Kidney (tissue), 14 donors: ENCODE results near the gene ZFPL1. TPM values are rescaled to one million over a fixed set of nuclear protein-coding genes. Genes with fewer than 3 reads are reported as not detected.

Source experiments
- DNase-seq, 5 donors: peaks; one replicate each; pipeline ENCODE4 v3.0.0-alpha.2; 2013 to 2020
- FAIRE-seq: peaks from 2 replicates; lab custom pipeline; 2012; peaks lifted over from hg19 to GRCh38; lab: Jason Lieb, UNC
- H3K27ac ChIP-seq, 2 donors: one replicate each; pipeline ENCODE4 v1.7.0; 2013; ENCODE audit warnings: low read depth in 2 of 2, low read length in 2 of 2, inconsistent platforms in 1 of 2
- H3K27me3 ChIP-seq: one replicate; pipeline ENCODE4 v1.7.1; 2013; ENCODE audit warnings: low read length, inconsistent platforms; ENCODE audit not compliant: control insufficient read depth, insufficient read depth
- H3K36me3 ChIP-seq, 3 donors: one replicate each; pipeline versions ENCODE4 v1.7.0 to v1.7.1; 2013; ENCODE audit warnings: low read length in 3 of 3, control low read depth in 1 of 3, inconsistent platforms in 1 of 3; ENCODE audit not compliant: insufficient read depth in 3 of 3, control insufficient read depth in 2 of 3
- H3K4me1 ChIP-seq, 3 donors: one replicate each; pipeline versions ENCODE4 v1.7.0 to v1.7.1; 2013; ENCODE audit warnings: low read length in 3 of 3, inconsistent platforms in 1 of 3, low read depth in 1 of 3; ENCODE audit not compliant: control insufficient read depth in 2 of 3, insufficient read depth in 2 of 3
- H3K4me3 ChIP-seq, 3 donors: one replicate each; pipeline versions ENCODE4 v1.7.0 to v1.8.1; 2013; ENCODE audit warnings: low read length in 3 of 3, control low read depth in 1 of 3, inconsistent platforms in 1 of 3
- H3K9ac ChIP-seq, 3 donors: one replicate each; pipeline versions ENCODE4 v1.7.0 to v1.7.1; 2013; ENCODE audit warnings: low read length in 3 of 3, control low read depth in 1 of 3, inconsistent platforms in 1 of 3
- H3K9me3 ChIP-seq, 3 donors: one replicate each; pipeline versions ENCODE4 v1.7.0 to v1.7.1; 2013; ENCODE audit warnings: low read length in 3 of 3, control low read depth in 1 of 3, inconsistent platforms in 1 of 3; ENCODE audit not compliant: control insufficient read depth in 2 of 3, insufficient read depth in 1 of 3
- CTCF ChIP-seq: IDR thresholded peaks from 3 replicates; pipeline ENCODE4 v1.5.1; 2012; ENCODE audit warnings: mild to moderate bottlenecking, moderate library complexity, borderline replicate concordance; ENCODE audit not compliant: insufficient read depth; ENCODE audit errors: extremely low read depth
- intact Hi-C: fragments of 100-400 bp; cut with DNase I; formaldehyde crosslinking; loops from one replicate; pipeline ENCODE4 v1.11.1; 2022
- polyA plus RNA-seq: library from polyadenylated mRNA; stranded (reverse); fragments of 350-450 nt; fragmentation: Illumina TruSeq; extraction: RNeasy Lipid Tissue Mini Kit (QIAGEN cat#74804); gene quantifications from one replicate; pipeline ENCODE4 v1.2.3, GENCODE V29; 2014; ENCODE audit warnings: low read depth, low replicate concordance; ENCODE audit not compliant: insufficient read depth
- total RNA-seq: library from RNA; stranded (reverse); fragmentation: NEBNext Ultra II Directional; extraction: Animal tissue kit (Norgen Biotek cat#: 25700); gene quantifications from one replicate; pipeline ENCODE4 v1.2.1, GENCODE V29; 2021
- donor health status: control.
- donor health status: control.
- donor health status: control.
- donor health status: control.
- donor health status: control.
- donor health status: DM: yes; HTN: yes; CAD: no.
- donor health status: Normal renal cell carcinoma (clear cell type).

The ZFPL1 gene
- total and polyA plus RNA-seq, 2 donors from 2014 or later = 31.4 to 43.1 TPM

- H3K4me3 ChIP-seq = no peak overlapping the region
- TF ChIP-seq CTCF = no peak
- H3K9me3 ChIP-seq = no peaks in the 10 kb centered on the region
- H3K27ac ChIP-seq = no peak overlapping the region
- DNase-seq = no peak
- H3K36me3 ChIP-seq = no peaks in the 10 kb centered on the region
- intact Hi-C loops = no loop called here
- H3K9ac ChIP-seq = no peak overlapping the region
- no peaks in the 10 kb centered on the region for H3K27me3 ChIP-seq
- FAIRE-seq = no peak
- peaks cover 0 to 2% (median 0%) of the 10 kb centered on the region in 3 donors for H3K4me1 ChIP-seq
Observed at GRCh38 chr11:65064847-65065240, 19.2 kb upstream of the ZFPL1 start.

GRCh38 chr11:65065851-65066250 is 18.2 kb upstream of the ZFPL1 start:
- no peak for TF ChIP-seq CTCF
- no peak overlapping the region for H3K4me3 ChIP-seq
- intact Hi-C loops = no loop called here
- H3K9me3 ChIP-seq = no peaks in the 10 kb centered on the region
- no peak overlapping the region for H3K27ac ChIP-seq
- no peaks in the 10 kb centered on the region for H3K27me3 ChIP-seq
- H3K4me1 ChIP-seq = no peaks in the 10 kb centered on the region
- DNase-seq = no peak
- FAIRE-seq = no peak
- no peaks in the 10 kb centered on the region for H3K36me3 ChIP-seq
- no peak overlapping the region for H3K9ac ChIP-seq

GRCh38 chr11:65066315-65066714 is 17.7 kb upstream of the ZFPL1 start:
- DNase-seq (no peak), FAIRE-seq (no peak)
- H3K4me1 ChIP-seq = no peaks in the 10 kb centered on the region
- intact Hi-C loops = no loop called here
- no peaks in the 10 kb centered on the region for H3K36me3 ChIP-seq
- no peak for TF ChIP-seq CTCF
- H3K27me3 ChIP-seq = no peaks in the 10 kb centered on the region
- no peaks in the 10 kb centered on the region for H3K9me3 ChIP-seq
- no peak overlapping the region for H3K4me3 ChIP-seq
- H3K27ac ChIP-seq = no peak overlapping the region
- no peak overlapping the region for H3K9ac ChIP-seq

- Histone ChIP-seq H3K36me3 (no peaks in the 10 kb centered on the region), H3K4me1 (no peaks in the 10 kb centered on the region), H3K27me3 (no peaks in the 10 kb centered on the region), H3K4me3 (no peak overlapping the region), H3K27ac (no peak overlapping the region), H3K9me3 (no peaks in the 10 kb centered on the region), H3K9ac (no peak overlapping the region)
- TF ChIP-seq CTCF = no peak
- intact Hi-C loops = no loop called here
- FAIRE-seq (no peak), DNase-seq (no peak)
Observed at GRCh38 chr11:65066805-65067291, 17.2 kb upstream of the ZFPL1 start.
